SKM-1 (cell line): Measurements from ENCODE around the gene ARID3B.
"Not testable (repeated sequence)": the region's sequence is repeated elsewhere in the genome, so short reads cannot be mapped to it uniquely, and the experiment has no call there.

Source experiments
- DNase-seq: peaks from one replicate; lab custom pipeline; 2025; ENCODE audit not compliant: unreplicated experiment; lab: John Stamatoyannopoulos, UW

The ARID3B gene, protein sequence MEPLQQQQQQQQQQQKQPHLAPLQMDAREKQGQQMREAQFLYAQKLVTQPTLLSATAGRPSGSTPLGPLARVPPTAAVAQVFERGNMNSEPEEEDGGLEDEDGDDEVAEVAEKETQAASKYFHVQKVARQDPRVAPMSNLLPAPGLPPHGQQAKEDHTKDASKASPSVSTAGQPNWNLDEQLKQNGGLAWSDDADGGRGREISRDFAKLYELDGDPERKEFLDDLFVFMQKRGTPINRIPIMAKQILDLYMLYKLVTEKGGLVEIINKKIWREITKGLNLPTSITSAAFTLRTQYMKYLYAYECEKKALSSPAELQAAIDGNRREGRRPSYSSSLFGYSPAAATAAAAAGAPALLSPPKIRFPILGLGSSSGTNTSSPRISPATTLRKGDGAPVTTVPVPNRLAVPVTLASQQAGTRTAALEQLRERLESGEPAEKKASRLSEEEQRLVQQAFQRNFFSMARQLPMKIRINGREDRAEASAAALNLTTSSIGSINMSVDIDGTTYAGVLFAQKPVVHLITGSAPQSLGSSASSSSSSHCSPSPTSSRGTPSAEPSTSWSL

DNA sequence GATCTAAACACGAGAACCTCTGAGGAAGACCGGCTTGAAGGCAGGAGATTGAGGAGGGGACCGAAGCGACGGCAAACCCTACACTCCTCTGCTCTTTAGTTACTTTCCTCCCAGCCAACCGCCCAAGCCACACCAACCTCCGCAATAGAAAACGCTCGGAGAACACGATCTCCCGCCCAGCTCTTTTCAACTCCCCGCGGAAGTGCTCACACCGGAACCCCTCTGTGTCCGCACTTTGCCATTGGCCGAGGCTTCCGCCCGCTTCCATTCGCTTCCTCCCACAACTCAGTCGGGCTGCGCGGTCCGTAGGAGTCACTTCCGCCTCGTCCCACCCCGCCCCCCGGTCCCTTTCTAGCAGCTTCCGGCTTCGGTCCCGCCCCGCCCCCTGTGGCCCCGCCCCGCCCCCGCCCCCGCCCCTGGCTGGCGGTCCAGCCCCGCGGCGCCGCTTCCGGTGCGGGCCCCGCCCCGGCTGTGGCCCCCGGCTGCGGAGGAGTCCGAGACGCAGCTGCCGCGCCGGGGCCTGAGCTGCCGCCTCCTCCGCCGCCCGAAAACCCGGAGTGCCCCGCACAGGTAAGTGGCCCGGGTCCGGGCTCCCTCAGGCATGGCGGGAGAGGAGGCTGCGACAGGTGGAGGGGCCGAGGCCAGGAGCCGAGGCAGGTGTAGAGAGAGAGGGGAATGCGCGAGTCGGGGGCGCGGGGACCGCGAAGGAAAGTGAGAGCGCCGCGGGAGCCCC is at the start of gene ARID3B:
TSS of gene ARID3B (plus strand) at position 460 of the 733 bp plus-strand sequence. CDS start 2,717 bp downstream, outside the sequence.
- peak; percentile 97 for DNase-seq

DNA sequence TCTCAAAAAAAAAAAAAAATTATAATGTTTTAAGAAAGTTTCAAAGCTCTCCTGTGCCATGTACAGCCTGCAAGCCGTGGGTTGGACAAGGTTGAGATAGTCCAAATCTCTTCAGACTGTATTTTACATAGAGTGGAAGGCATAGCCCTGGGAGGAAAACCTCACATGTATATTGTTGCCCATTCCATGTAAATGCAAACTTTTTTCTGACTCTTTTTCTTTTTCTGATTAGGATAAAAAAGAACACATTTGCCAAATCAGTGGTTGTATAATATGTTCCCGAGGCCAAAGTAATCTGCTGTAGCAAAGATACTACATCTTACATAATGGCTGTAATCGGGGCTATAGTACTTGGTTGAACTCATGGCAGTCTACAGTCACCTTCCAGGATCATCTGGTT is 44.4 kb upstream of the ARID3B start:
- no peak for DNase-seq

DNA sequence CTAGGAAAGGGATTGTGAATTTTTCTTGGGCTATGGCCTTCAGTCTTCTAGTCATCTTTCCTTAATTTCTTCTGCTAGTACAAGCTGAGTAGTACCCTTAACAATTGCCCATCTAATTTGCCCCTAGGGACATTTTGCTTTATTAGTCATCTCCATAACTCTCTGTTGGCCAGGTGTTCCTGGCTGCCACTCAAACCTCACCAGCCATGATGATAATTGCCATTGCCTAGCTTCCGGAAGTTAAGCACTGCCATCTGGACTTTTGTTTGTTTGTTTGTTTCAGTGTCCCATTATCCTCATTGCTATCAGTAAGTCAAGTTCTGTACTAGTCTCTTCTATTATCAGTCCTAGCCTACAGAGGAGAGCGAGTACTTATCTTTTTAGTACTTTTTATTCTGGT is 43.4 kb upstream of the ARID3B start:
- no peak for DNase-seq

DNA sequence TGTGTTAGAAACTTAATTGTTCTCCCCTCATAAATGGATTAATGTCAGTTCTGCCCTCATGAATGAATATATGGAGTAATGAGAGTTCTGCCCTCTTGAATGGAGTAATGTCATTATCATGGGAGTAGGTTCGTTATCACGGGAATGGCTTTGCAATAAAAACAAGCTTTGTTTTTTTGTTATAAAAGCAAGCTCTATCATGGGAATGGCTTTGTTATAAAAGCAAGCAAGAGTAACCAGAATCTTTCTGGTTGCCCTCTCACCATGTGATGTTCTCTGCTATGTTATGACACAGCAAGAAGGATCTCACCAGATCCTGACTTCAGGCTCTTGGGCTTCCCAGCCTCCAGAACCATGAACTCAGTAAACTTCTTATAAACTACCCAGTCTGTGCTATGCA is 41.7 kb upstream of the ARID3B start:
- DNase-seq: no peak

DNA sequence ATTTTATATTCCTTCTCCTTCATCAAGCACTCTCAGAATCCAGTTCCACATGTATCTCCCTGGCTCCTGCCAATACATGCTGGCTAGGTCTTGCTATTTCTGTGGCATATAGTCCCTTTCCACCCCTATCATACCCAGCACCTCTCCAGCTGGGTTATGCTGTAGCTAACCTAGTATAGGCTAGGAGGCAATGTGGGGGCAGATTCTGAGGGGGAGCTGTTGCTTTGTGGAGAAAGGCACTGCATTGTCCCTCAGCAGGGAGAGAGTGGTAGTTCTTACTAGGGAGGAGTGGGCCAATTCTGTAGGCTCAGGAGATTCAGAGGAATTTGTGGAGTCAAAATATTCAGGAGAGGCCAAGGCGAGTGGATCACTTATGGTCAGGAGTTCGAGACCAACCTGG is 40.6 kb upstream of the ARID3B start:
- DNase-seq: no peak

DNA sequence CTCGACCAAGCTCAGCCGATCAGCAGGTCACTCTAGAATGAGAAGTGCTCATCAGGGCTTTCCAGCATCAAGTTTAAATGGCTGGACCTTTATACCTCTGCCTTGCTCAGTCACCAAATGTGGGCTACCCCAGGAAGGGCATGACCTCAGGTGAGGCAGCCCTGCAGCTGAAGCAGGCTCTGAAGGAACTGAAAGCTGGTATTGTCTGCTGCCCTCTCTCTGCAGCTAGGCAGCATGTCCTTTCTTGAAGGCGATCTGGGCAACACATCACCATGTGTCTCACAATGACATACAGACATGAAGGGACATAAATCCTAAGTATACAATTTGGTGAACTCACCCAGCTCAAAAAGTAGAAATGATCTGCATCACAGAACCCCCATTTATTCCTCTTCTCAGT is 38.7 kb upstream of the ARID3B start:
- DNase-seq: no peak

DNA sequence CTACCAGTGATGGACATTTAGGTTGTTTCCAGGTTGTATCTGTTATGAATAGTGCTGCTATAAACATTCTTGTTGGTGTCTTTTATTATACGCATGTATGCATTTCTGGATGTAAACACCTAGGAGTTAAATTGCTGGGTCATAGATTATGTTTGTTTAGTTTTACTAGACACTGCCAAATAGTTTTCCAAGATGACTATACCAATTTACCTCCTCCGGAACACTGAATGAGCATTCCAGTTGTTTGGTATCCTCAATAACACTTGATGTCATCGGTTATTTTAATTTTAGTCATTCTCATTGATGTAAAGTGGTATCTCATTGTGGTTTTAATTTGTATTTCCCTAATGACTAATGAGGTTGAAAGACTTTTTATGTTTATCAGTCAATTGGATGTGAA is 36.6 kb upstream of the ARID3B start:
- DNase-seq: no peak

DNA sequence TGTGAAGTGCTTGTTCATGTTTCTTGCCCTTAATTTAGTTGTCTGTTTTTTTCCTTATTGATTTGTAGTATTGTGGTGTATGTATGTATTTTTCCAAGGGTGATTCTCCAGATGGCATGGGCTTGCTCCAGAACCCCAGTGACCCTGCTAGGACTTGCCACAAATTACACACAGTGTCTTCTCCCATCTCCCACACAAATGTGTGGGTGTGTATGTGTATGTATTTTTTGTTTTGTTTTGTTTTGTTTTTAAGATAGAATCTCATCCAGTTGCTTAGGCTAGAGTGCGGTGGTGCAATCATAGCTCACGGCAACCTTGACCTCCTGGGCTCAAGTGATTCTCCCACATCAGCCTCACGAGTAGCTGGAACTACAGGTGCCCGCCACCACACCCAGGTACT is 36.2 kb upstream of the ARID3B start:
- DNase-seq: no peak

DNA sequence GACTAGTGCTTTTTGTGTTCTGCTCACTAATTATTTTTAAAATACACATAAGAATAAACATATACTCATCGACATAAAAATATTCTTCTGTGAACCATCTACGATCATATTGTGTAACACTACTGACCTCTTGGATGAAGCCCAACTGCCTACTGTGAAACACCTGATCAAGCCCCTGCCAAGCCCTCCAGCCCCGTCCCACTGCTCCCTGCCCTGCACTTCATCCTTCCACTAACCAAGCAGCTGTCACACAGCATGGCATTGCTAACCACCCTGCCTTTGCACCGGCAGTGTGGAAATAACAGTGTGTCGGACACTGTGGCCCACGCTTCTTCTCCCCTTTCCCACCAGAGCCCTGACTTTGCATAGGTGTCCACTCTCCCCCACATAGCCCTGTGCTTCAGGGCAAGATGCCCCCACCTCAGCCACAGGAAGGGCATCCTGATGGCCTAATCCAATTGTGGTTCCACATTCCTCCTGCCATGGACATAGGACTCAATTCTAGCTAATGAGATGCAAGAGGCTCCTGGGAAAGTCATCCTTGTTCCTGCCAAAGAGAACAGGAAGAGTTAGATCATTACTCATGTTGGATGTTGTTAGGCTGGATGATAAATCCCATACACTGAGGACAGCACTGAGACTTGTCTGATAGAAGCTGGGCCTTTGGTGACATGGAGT is 35.0 kb upstream of the ARID3B start:
- no peak for DNase-seq

DNA sequence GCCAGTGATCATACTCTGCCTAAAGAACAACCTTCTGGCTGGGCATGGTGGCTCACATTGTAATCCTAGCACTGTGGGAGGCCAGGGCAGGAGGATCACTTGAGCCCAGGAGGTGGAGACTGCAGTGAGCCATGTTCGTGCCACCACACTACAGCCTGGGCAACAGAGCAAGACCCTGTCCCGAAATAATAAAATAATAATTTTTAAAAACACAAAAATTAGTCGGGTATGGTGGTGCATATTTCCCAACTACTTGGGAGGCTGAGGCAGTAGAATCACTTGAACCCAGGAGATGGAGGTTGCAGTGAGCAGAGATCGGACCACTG is 34.5 kb upstream of the ARID3B start:
- no peak for DNase-seq

DNA sequence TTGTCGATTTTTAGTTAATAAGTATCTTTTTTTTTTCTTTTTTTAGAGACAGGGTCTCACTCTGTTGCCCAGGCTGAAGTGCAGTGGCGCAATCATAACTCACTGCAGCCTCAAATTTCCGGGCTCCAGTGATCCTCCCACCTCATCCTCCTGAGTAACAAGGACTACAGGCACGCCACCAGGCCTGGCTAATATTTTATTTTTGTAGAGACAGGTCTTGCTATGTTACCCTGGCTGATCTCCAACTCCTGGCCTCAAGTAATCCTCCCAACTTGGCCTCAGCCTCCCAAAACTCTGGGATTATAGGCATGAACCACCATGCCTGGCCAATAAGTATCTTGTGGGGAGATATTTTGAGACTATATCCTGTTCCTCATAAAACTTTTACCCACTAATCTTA is 29.4 kb upstream of the ARID3B start:
- DNase-seq: peak; percentile 63

DNA sequence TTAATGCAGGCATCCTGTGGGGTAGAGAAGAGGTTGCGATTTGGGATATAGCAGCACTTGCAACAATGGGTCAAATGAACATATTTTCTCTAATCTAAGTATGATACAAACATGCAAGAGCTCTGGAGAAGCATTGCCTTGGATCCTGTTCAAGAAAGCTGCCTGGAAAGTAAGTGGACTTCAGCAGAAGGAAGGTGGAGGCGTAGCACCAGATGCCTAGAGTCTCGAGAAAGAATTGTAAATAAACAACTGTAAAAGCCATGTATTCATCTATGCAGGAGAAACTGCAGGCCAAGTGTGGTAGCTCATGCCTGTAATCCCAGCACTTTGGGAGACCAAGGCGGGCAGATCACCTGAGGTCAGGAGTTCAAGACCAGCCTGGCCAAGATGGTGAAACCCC is 27.0 kb upstream of the ARID3B start:
- DNase-seq: not testable (repeated sequence)

DNA sequence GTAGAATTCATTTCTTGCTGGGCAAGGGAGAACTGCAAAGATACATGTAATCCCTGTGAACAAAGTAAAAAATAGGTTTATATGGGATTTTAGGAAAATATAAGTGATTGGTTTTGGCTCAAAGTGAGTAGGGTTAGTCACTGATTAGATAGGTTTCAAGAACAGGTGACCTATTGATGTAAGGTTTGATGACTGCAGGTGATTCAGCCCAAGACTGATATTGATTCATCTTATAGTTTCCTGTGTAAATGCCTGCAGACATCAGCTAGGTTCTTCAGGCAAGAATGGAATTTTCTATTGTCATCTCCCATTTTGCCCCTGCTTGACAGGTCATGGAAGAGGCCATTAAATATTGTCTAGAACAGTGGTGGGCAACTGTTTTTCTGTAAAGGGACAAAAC is 23.9 kb upstream of the ARID3B start:
- DNase-seq: no peak

DNA sequence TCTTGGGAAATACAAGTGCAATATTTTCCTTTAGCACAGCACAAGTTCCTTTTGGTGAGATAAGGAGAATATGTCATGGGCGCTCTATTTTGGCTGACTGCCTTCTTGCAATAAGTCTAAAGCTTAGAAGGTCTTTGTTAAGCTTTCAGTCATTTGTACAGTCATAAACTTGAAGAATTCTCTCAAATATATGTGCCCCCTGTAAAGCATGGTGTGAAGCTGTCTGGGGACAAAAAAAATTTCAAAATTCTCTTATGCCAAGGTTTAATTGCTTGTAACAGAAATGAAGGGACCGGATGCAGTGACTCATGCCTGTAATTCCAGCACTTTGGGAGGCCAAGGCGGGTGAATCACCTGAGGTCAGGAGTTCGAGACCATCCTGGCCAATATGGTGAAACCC is 21.7 kb upstream of the ARID3B start:
- no peak for DNase-seq

DNA sequence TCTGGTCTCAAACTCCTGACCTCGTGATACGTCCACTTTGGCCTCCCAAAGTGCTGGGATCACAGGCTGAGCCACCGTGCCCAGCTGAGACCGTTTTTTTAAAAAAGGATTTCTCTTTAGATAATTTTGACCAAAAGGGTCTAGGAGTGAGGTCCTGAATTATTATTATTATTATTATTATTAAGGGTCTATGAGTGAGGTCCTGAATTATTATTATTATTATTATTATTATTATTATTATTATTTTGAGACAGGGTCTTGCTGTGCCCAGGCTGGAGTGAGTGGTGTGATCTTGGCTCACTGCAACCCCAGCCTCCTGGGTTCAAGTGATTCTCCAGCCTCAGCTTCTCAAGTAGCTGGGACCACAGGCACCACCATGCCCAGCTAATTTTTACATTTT is 20.6 kb upstream of the ARID3B start:
- no peak for DNase-seq

DNA sequence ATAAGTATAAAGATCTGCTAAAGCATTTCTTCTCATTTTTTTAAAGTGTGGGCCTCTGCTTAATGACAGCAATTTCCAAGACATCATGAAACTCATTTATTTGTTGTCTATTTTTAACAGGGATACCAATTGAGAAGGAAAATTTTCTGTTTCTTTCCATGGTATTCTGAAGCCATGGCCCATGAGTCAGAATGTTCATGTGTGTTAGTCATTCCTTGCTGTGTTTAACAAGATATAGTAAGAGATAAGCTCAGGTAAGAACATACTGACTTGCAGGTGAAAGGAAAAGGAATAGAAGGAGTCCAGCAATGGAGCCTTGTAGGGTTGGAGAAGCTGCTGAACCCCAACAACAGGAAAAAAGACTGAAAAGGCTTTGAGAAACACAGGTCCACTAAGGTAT is 17.0 kb upstream of the ARID3B start:
- no peak for DNase-seq

DNA sequence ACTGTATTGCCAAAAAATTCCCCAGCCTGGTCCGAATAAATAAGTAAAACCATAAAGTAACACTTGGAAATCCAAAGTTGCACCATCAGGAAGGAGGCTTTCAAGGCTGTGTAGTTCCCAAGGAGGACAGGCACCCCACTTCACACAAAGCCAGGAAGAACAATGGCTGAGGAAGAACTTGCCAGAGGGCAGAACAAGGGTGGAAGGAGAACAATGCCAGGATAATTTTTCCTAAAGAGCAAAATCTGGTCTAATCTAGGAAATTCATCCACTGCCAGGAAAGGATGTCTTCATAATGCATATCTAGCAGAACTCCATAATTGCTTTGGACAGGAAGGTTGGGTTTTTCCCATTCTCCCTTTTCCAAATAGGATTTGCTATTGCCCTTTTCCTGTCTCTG is 15.7 kb upstream of the ARID3B start:
- DNase-seq: no peak

DNA sequence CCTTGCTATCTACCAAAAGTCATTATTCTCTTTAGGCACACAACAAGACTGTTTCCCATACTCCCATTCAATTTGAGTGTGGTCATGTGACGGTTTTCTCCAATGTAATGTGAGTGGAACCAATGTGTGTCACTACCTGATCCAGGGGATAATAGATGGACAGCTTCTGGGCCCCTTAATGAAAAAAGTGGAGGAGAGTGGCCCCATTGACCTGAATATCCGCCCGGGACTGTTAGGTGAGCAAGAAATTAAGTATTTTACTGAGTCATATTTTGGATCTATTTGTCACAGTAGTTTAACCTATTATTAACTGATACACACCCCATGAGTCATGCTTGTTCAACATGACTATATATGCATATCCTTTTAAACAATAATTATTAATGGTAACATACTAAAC is 15.1 kb upstream of the ARID3B start:
- no peak for DNase-seq

DNA sequence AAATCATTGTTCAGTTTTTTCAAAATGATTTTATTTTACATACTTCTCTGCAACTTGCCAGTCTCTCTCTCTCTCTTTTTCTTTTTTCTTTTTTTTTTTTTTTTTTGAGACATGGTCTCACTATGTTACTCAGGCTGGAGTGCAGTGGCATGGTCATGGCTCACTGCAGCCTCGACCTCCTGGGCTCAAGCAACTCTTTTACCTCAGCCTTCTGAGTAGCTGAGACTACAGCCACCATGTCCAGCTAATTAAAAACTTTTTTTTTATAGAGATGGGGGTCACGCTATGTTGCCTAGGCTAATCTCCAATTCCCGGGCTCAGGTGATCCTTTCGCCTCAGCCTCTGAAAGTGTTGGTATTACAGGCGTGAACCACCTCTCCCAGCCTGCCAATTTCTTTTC is 12.1 kb upstream of the ARID3B start:
- DNase-seq: no peak

DNA sequence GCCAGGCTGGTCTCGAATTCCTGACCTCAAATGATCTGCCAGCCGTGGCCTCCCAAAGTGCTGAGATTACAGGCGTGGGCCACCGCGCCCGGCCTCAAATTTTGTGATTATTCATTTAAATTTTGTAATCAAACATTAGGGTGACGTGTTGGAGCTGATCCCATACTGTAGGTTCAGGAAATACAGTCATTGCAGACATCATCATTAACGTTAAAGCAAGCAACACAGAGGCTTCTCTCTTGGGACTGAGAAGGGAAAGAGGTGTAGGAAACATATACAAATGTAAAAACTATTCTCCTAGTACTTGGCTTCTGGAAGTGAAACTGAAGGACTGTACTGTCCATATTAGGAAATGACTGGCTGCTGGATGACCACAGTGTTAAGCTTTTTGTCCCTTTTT is 11.1 kb upstream of the ARID3B start:
- DNase-seq: no peak

DNA sequence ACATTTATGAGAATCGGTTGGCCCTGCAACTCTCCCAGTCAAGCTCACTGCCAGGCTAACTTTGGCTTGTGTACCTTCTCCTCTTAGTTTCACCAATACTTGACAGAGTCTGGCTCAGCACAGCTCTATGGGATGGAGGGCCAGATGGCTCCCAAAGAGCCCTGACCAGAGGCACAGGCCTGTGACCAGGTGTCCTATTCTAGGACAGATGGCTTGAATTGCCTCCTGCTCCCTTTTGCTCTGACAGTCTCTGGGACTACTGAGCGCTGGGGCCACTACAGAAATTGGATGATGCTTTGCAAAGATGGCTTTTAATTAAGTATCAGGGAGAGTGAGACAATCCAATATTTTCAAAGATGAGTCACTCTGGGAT is 10.3 kb upstream of the ARID3B start:
- no peak for DNase-seq
